ENCODE results near the gene HS3ST3A1.
"Not testable (repeated sequence)": the region's sequence is repeated elsewhere in the genome, so short reads cannot be mapped to it uniquely, and the experiment has no call there.

The HS3ST3A1 gene

GRCh38 chr17:13575922-13576419 lies 25.8 kb downstream of the HS3ST3A1 start:
- DNase-seq (ENCODE audit: low read depth in 3 of 3, low spot score in 1 of 3) = no peak

GRCh38 chr17:13575466-13575865 lies 26.3 kb downstream of the HS3ST3A1 start:
- no peak for DNase-seq (ENCODE audit: low read depth in 3 of 3, low spot score in 1 of 3)

DNA sequence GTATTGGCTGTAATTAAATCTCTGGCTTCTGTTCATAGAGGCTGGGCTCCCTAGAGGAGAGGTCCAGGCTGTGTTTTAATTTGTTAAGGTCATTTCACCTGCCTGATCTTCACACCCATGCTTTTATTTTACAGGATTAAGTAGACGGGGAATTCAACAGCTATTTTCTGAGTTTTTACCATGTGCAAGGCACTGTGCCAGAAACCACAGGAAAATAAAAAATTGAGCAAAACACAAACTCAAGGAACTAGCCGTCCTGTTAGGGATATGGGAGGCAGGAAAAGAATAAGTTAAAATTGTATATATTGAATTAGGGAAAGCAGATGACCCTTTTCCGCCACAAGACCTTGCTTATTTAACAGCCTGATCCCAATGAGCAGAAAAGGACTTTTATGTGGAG lies 29.1 kb downstream of the HS3ST3A1 start:
- no peak for DNase-seq (ENCODE audit: low read depth in 3 of 3, low spot score in 1 of 3)

DNA sequence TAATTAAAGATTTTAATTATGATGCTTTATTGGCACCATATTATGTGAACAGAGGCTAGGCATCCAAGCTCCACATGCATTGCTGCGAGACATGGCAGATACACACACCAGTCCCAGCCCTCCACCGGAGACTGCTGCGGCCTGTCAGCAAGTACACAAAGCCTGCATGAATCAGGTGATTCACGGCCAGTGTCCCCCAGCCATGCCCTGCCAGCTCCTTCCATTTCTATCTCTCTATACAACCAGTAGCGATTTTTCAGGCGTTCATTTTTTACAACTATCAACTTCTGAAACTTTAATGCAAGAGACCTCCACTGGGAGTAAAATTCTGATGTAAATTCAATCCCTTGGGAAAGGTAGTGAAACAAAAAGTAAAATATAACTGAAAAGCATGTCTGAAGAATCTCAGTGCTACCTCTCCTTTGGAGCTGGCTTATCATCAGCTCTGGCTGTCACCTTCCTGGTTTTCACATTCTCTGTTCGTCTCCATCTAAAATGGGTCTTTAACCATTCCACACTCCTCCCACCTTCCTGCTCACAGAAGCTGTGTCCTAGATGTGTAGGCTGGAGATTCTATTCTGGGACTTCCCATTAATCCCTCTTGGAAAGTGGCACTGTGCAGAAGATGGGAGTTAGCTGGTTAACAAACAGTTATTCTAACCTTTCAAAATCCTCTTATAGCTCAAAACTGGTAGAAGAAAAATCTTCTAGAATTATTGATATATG lies 32.2 kb downstream of the HS3ST3A1 start:
- DNase-seq (ENCODE audit: low read depth in 3 of 3, low spot score in 1 of 3) = no peak

- DNase-seq (ENCODE audit: low read depth in 3 of 3, low spot score in 1 of 3) = no peak
Observed at GRCh38 chr17:13568582-13569397, 32.9 kb downstream of the HS3ST3A1 start.

DNA sequence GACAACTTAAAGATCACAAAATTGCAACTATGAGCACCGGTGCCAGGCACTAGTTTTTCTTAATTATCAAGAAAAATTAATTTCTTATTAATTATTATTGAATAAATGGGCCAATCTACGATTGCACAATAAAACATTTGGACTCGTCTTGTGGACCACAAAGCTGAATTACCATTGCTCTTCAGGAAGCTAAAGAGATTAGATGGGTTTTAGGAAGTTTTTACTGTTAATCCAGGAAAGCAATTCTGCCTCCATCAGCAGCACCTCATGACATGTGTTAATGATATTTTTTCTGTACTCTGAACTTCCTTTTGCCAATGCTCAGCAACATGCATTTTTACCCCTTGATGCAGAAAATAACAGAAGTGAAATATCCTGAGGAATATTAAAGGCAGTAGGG lies 37.9 kb downstream of the HS3ST3A1 start:
- no peak for DNase-seq (ENCODE audit: low read depth in 3 of 3, low spot score in 1 of 3)

DNA sequence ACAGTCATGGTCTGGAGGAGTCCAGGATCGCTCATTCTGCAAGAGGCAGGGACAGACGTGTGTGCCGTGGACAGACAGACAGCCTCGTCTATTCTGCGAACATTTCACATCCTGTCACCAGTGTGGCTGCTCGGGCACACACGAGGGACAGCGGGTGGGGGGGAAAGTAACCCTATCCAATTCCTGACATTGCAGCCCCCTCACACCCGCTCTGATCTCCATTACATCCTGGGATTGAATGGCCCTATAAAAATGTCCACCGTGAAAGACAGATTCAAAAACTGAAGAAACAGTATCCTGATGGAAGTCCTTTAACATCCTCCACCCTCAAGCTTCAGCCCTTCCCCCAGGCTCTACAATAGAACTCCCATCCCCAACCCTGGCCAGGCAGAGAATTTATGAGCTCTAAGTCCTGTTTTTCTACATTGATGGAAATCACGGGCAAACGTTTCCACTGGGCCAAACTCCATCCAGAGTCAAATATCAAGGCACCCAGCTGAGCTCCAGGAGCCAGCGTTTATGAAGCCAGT lies 39.4 kb downstream of the HS3ST3A1 start:
- no peak for DNase-seq (ENCODE audit: low read depth in 3 of 3, low spot score in 1 of 3)

GRCh38 chr17:13561606-13562270 lies 40.0 kb downstream of the HS3ST3A1 start:
- no peak for DNase-seq (ENCODE audit: low read depth in 3 of 3, low spot score in 1 of 3)

- no peak for DNase-seq (ENCODE audit: low read depth in 3 of 3, low spot score in 1 of 3)
Observed at GRCh38 chr17:13560935-13561334, 40.8 kb downstream of the HS3ST3A1 start.

GRCh38 chr17:13558588-13558987 lies 43.1 kb downstream of the HS3ST3A1 start:
- no peak for DNase-seq (ENCODE audit: low read depth in 3 of 3, low spot score in 1 of 3)

- DNase-seq (ENCODE audit: low read depth in 3 of 3, low spot score in 1 of 3) = no peak
Observed at GRCh38 chr17:13557077-13557476, 44.7 kb downstream of the HS3ST3A1 start.

- no peak for DNase-seq (ENCODE audit: low read depth in 3 of 3, low spot score in 1 of 3)
Observed at GRCh38 chr17:13554231-13554630, 47.5 kb downstream of the HS3ST3A1 start.

DNA sequence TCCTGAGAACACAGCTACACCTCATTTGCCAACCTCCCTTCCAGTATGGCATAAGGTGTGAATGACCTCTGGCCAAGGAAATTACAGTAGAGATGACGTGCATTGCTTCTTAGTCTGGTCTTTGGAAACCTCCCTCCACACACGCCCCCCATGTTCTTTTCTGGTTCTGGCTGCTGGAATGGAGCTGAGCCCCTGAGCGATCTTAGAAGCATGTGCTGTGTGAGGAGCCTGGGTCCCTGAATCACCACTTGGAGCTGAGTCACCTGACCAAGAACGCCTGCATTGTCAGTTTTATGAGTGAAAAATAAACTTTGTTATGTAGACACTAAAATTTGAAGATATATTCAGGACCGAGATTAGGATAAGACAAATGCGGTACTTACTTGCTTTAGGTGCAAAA lies 51.4 kb downstream of the HS3ST3A1 start:
- DNase-seq (ENCODE audit: low read depth in 3 of 3, low spot score in 1 of 3) = no peak

- not testable (repeated sequence) for DNase-seq (ENCODE audit: low read depth in 3 of 3, low spot score in 1 of 3)
Observed at GRCh38 chr17:13548576-13548975, 53.2 kb downstream of the HS3ST3A1 start.

DNA sequence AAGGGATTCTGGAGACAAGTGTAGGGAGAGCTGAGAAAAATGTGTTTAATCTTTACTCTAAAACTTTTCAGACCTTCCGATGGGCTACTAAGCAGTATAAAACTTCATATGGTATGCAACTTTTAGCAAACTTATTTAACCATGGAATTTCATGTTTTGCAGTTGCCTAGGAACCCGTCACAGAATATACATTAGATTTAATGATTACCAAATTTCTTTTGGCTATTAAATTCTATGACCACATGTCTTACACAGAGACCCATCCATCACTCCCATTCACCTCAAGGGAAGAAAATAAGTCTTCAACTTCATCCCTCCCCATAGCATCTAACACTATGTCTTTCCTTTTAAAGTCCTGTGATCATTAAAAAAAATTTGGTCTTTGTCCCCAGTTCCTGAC lies 54.9 kb downstream of the HS3ST3A1 start:
- no peak for DNase-seq (ENCODE audit: low read depth in 3 of 3, low spot score in 1 of 3)

DNA sequence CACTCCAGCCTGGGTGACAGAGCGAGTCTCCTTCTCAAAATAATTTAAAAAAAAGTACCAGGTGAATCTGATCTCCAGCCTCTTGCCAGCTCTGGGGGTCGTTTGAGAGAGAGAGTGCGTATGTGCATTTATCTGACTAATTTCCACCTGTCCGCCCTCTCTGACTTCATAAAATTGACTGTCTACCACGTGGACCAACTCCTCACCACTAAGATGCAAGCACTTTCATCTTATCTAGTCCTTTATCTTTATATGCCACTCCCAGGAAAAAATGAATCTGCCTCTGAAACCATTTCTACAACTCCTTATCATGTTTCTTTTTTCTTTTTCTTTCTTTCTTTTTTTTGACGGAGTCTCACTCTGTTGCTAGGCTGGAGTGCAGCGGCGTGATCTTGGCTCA lies 55.8 kb downstream of the HS3ST3A1 start:
- DNase-seq (ENCODE audit: low read depth in 3 of 3, low spot score in 1 of 3) = no peak

DNA sequence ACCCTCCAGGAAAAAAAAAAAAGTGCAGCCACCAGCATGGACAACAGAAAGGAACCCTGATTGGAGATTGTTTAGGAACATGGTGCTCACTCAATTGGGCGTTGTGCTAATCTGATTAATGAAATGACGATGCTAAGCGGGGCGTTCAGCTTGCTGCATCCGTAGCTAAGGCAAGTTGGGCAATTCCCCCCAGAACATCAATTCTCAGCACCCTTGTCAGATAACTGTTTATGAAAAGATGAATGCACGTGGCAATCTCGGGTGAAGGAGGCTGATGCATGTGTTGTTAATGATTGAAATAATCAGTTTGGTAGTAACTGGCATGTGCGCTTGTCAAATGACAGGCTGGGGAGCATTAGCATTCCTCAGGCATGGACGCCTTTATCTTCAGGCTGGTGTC lies 57.0 kb downstream of the HS3ST3A1 start:
- no peak for DNase-seq (ENCODE audit: low read depth in 3 of 3, low spot score in 1 of 3)

GRCh38 chr17:13544292-13544691 lies 57.4 kb downstream of the HS3ST3A1 start:
- no peak for DNase-seq (ENCODE audit: low read depth in 3 of 3, low spot score in 1 of 3)

DNA sequence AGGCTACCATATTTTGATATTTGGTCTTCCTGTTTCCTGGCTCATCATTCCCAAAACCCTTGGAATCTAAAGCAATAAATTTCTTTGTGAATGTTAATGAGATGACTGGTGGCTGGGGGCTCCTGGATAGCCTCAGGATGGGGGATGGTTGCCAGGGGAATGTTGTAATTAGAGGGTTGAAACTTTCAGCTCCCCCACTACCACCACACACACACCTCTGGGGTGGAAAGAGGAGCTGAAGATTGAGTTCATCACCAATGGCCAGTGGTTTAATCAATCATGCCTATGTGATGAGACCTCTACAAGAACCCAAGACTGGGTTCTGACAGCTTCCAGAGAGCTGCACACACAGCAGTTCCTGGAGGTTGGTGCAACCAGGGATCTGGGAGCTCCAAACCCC lies 59.1 kb downstream of the HS3ST3A1 start:
- no peak for DNase-seq (ENCODE audit: low read depth in 3 of 3, low spot score in 1 of 3)

DNA sequence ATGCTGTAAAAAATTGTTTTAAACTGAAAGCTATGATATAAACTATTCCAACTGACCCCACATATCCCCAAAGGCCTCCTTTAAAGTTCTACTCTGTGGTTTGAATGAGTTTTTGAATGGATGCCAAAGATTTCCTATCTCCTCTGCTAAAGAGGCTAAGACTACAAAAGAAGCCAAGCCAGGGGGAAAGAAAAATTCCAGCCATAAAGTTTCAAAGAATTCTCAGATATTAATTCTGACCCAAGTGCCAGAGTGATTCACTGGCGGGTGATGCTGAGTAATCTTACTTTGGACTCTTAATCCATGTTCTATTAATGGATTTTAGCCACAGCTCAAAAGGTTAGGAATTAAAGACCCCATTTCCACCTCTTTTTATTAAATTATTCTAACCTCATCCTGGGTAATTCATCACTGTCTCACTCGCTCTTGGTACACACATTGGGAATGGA lies 60.7 kb downstream of the HS3ST3A1 start:
- no peak for DNase-seq (ENCODE audit: low read depth in 3 of 3, low spot score in 1 of 3)

- no peak for DNase-seq (ENCODE audit: low read depth in 3 of 3, low spot score in 1 of 3)
Observed at GRCh38 chr17:13540546-13540945, 61.2 kb downstream of the HS3ST3A1 start.

GRCh38 chr17:13539421-13539820 lies 62.3 kb downstream of the HS3ST3A1 start:
- no peak for DNase-seq (ENCODE audit: low read depth in 3 of 3, low spot score in 1 of 3)
